ENCODE results near the gene C16orf46. TPM values are rescaled to one million over a fixed set of nuclear protein-coding genes. Genes with fewer than 3 reads are reported as not detected.

C16orf46 gene
- total RNA-seq, 1 experiment from 2014 or later = 0.27 TPM

GRCh38 chr16:81080233-81080632 lies 3.2 kb upstream of the C16orf46 start:
- no peak for DNase-seq (ENCODE audit: extremely low read depth, low read depth)

GRCh38 chr16:81076566-81077075 lies 417 bp downstream of the C16orf46 start:
- DNase-seq (ENCODE audit: extremely low read depth, low read depth) = peak; percentile 74

- no peak for DNase-seq (ENCODE audit: extremely low read depth, low read depth)
Observed at GRCh38 chr16:81073560-81074330, 3.3 kb downstream of the C16orf46 start.

GRCh38 chr16:81071805-81072204 lies 5.2 kb downstream of the C16orf46 start:
- no peak for DNase-seq (ENCODE audit: extremely low read depth, low read depth)

GRCh38 chr16:81070979-81071378 lies 6.1 kb downstream of the C16orf46 start:
- DNase-seq (ENCODE audit: extremely low read depth, low read depth) = no peak

- no peak for DNase-seq (ENCODE audit: extremely low read depth, low read depth)
Observed at GRCh38 chr16:81069063-81069462, 8.0 kb downstream of the C16orf46 start.

GRCh38 chr16:81067166-81067565 lies 9.9 kb downstream of the C16orf46 start:
- DNase-seq (ENCODE audit: extremely low read depth, low read depth) = no peak

GRCh38 chr16:81066681-81067080 lies 10.4 kb downstream of the C16orf46 start:
- no peak for DNase-seq (ENCODE audit: extremely low read depth, low read depth)

GRCh38 chr16:81061871-81062608 lies 15.0 kb downstream of the C16orf46 start:
- DNase-seq (ENCODE audit: extremely low read depth, low read depth) = no peak

- DNase-seq (ENCODE audit: extremely low read depth, low read depth) = no peak
Observed at GRCh38 chr16:81061307-81061640, 15.8 kb downstream of the C16orf46 start.

GRCh38 chr16:81060576-81061306 lies 16.3 kb downstream of the C16orf46 start:
- no peak for DNase-seq (ENCODE audit: extremely low read depth, low read depth)

GRCh38 chr16:81053761-81054160 lies 23.3 kb downstream of the C16orf46 start:
- DNase-seq (ENCODE audit: extremely low read depth, low read depth) = no peak

GRCh38 chr16:81042821-81043220 lies 34.2 kb downstream of the C16orf46 start:
- DNase-seq (ENCODE audit: extremely low read depth, low read depth) = no peak

- no peak for DNase-seq (ENCODE audit: extremely low read depth, low read depth)
Observed at GRCh38 chr16:81041696-81042095, 35.3 kb downstream of the C16orf46 start.

- no peak for DNase-seq (ENCODE audit: extremely low read depth, low read depth)
Observed at GRCh38 chr16:81040842-81041241, 36.2 kb downstream of the C16orf46 start.

GRCh38 chr16:81040131-81040530 lies 36.9 kb downstream of the C16orf46 start:
- no peak for DNase-seq (ENCODE audit: extremely low read depth, low read depth)

- no peak for DNase-seq (ENCODE audit: extremely low read depth, low read depth)
Observed at GRCh38 chr16:81036751-81037350, 40.2 kb downstream of the C16orf46 start.

- DNase-seq (ENCODE audit: extremely low read depth, low read depth) = no peak
Observed at GRCh38 chr16:81035975-81036750, 40.9 kb downstream of the C16orf46 start.

- DNase-seq (ENCODE audit: extremely low read depth, low read depth) = peak; percentile 78
Observed at GRCh38 chr16:81035398-81035974, 41.6 kb downstream of the C16orf46 start, which contains the start of gene ATMIN. TSS of gene ATMIN (plus strand) at chr16:81035842. CDS start at chr16:81035871, 29 bp downstream.
